Stimulated activated effector memory CD8-positive, alpha-beta T cell treated with anti-CD3 and anti-CD28 coated beads, Interleukin-12 subunit alpha, Interleukin-12 subunit beta, amount 100 ng/mL, for 72 hours (primary cell): ENCODE results near the gene SLC5A8.

ENCODE experiments used
- ATAC-seq: fragments of 150-1000 bp; cut with Tn5 transposase; 2 replicates; pipeline ENCODE4 v1.10.0; 2021
- DNase-seq, 2 donors: peaks; one replicate each; pipeline ENCODE4 v3.0.0; 2021 to 2022; ENCODE audit warnings: low spot score in 2 of 2
- H3K27ac Mint-ChIP-seq: one replicate; pipeline ENCODE4 v1.8.0; 2022; ENCODE audit warnings: mild to moderate bottlenecking, mixed read lengths
- H3K36me3 Mint-ChIP-seq: one replicate; pipeline ENCODE4 v1.8.0; 2022; ENCODE audit warnings: mild to moderate bottlenecking, mixed read lengths
- H3K4me1 Mint-ChIP-seq: one replicate; pipeline ENCODE4 v1.8.0; 2022; ENCODE audit warnings: mixed read lengths
- H3K4me3 Mint-ChIP-seq: one replicate; pipeline ENCODE4 v1.8.0; 2022; ENCODE audit warnings: mild to moderate bottlenecking, mixed read lengths
- H3K9me3 Mint-ChIP-seq: one replicate; pipeline ENCODE4 v1.8.0; 2022; ENCODE audit warnings: mixed read lengths

The SLC5A8 gene

GRCh38 chr12:101209319-101210302 is at the start of gene SLC5A8:
SLC5A8 (minus strand) TSS chr12:101210238; CDS start chr12:101209848, 390 bp downstream.
- Mint-ChIP-seq H3K4me3 (no peak within 1 kb of the TSS), H3K4me1 (no peaks in the 10 kb centered on the region), H3K9me3 (no peaks in the 10 kb centered on the region), H3K36me3 (no peaks in the 10 kb centered on the region), H3K27ac (no peak within 1 kb of the TSS)
- ATAC-seq = no peak
- DNase-seq = no peak

GRCh38 chr12:101257357-101257756 is 47.3 kb upstream of the SLC5A8 start:
- Mint-ChIP-seq H3K4me1 (no peaks in the 10 kb centered on the region), H3K27ac (no peak overlapping the region), H3K9me3 (peaks cover 4% of the 10 kb centered on the region), H3K4me3 (no peak overlapping the region), H3K36me3 (no peaks in the 10 kb centered on the region)
- no peak for DNase-seq
- ATAC-seq = no peak

- Mint-ChIP-seq H3K27ac (no peak overlapping the region), H3K4me1 (no peaks in the 10 kb centered on the region), H3K9me3 (peaks cover 4% of the 10 kb centered on the region), H3K36me3 (no peaks in the 10 kb centered on the region), H3K4me3 (no peak overlapping the region)
- ATAC-seq (no peak), DNase-seq (no peak)
Observed at GRCh38 chr12:101256266-101256665, 46.2 kb upstream of the SLC5A8 start.

- Mint-ChIP-seq H3K27ac (no peak overlapping the region), H3K4me1 (no peaks in the 10 kb centered on the region), H3K4me3 (no peak overlapping the region), H3K36me3 (no peaks in the 10 kb centered on the region), H3K9me3 (no peaks in the 10 kb centered on the region)
- ATAC-seq (no peak), DNase-seq (no peak)
Observed at GRCh38 chr12:101243616-101244015, 33.6 kb upstream of the SLC5A8 start.

- no peaks in the 10 kb centered on the region for H3K36me3 Mint-ChIP-seq
- no peak for ATAC-seq
- no peaks in the 10 kb centered on the region for H3K9me3 Mint-ChIP-seq
- no peaks in the 10 kb centered on the region for H3K4me1 Mint-ChIP-seq
- no peak for DNase-seq
- no peak overlapping the region for H3K4me3 Mint-ChIP-seq
- no peak overlapping the region for H3K27ac Mint-ChIP-seq
Observed at GRCh38 chr12:101243074-101243473, 33.0 kb upstream of the SLC5A8 start.

GRCh38 chr12:101238800-101239329 is 28.8 kb upstream of the SLC5A8 start:
- ATAC-seq = peak; percentile 45
- no peak for DNase-seq
- Mint-ChIP-seq H3K9me3 (no peaks in the 10 kb centered on the region), H3K36me3 (no peaks in the 10 kb centered on the region), H3K4me3 (no peak overlapping the region), H3K27ac (no peak overlapping the region), H3K4me1 (no peaks in the 10 kb centered on the region)

- Mint-ChIP-seq H3K36me3 (no peaks in the 10 kb centered on the region), H3K9me3 (no peaks in the 10 kb centered on the region), H3K4me1 (no peaks in the 10 kb centered on the region), H3K4me3 (no peak overlapping the region), H3K27ac (no peak overlapping the region)
- DNase-seq = no peak
- ATAC-seq = no peak
Observed at GRCh38 chr12:101238306-101238705, 28.3 kb upstream of the SLC5A8 start.

- Mint-ChIP-seq H3K9me3 (no peaks in the 10 kb centered on the region), H3K36me3 (no peaks in the 10 kb centered on the region), H3K4me3 (no peak overlapping the region), H3K27ac (no peak overlapping the region), H3K4me1 (no peaks in the 10 kb centered on the region)
- DNase-seq = no peak
- ATAC-seq = no peak
Observed at GRCh38 chr12:101235686-101236085, 25.6 kb upstream of the SLC5A8 start.

- DNase-seq = no peak
- Mint-ChIP-seq H3K9me3 (no peaks in the 10 kb centered on the region), H3K27ac (no peak overlapping the region), H3K4me1 (no peaks in the 10 kb centered on the region), H3K4me3 (no peak overlapping the region), H3K36me3 (no peaks in the 10 kb centered on the region)
- no peak for ATAC-seq
Observed at GRCh38 chr12:101231636-101232035, 21.6 kb upstream of the SLC5A8 start.

GRCh38 chr12:101230547-101230946 is 20.5 kb upstream of the SLC5A8 start:
- no peak for DNase-seq
- no peaks in the 10 kb centered on the region for H3K4me1 Mint-ChIP-seq
- ATAC-seq = no peak
- no peak overlapping the region for H3K4me3 Mint-ChIP-seq
- H3K9me3 Mint-ChIP-seq = no peaks in the 10 kb centered on the region
- no peaks in the 10 kb centered on the region for H3K36me3 Mint-ChIP-seq
- no peak overlapping the region for H3K27ac Mint-ChIP-seq

- no peaks in the 10 kb centered on the region for H3K9me3 Mint-ChIP-seq
- no peaks in the 10 kb centered on the region for H3K4me1 Mint-ChIP-seq
- no peaks in the 10 kb centered on the region for H3K36me3 Mint-ChIP-seq
- no peak overlapping the region for H3K27ac Mint-ChIP-seq
- ATAC-seq (no peak), DNase-seq (no peak)
- no peak overlapping the region for H3K4me3 Mint-ChIP-seq
Observed at GRCh38 chr12:101229841-101230241, 19.8 kb upstream of the SLC5A8 start.

- no peak for ATAC-seq
- Mint-ChIP-seq H3K27ac (no peak overlapping the region), H3K4me3 (no peak overlapping the region), H3K4me1 (no peaks in the 10 kb centered on the region), H3K36me3 (no peaks in the 10 kb centered on the region), H3K9me3 (no peaks in the 10 kb centered on the region)
- DNase-seq = no peak
Observed at GRCh38 chr12:101221301-101221700, 11.3 kb upstream of the SLC5A8 start.

GRCh38 chr12:101216810-101217209 is 6.8 kb upstream of the SLC5A8 start:
- no peak for DNase-seq
- H3K4me3 Mint-ChIP-seq = no peak overlapping the region
- no peak for ATAC-seq
- H3K36me3 Mint-ChIP-seq = no peaks in the 10 kb centered on the region
- H3K9me3 Mint-ChIP-seq = peaks cover 5% of the 10 kb centered on the region
- H3K4me1 Mint-ChIP-seq = no peaks in the 10 kb centered on the region
- H3K27ac Mint-ChIP-seq = no peak overlapping the region

- ATAC-seq = no peak
- DNase-seq = no peak
- no peak overlapping the region for H3K4me3 Mint-ChIP-seq
- H3K27ac Mint-ChIP-seq = no peak overlapping the region
- H3K9me3 Mint-ChIP-seq = no peaks in the 10 kb centered on the region
- H3K4me1 Mint-ChIP-seq = no peaks in the 10 kb centered on the region
- no peaks in the 10 kb centered on the region for H3K36me3 Mint-ChIP-seq
Observed at GRCh38 chr12:101207086-101207780, 2.8 kb downstream of the SLC5A8 start.

- no peaks in the 10 kb centered on the region for H3K36me3 Mint-ChIP-seq
- no peaks in the 10 kb centered on the region for H3K4me1 Mint-ChIP-seq
- no peak overlapping the region for H3K27ac Mint-ChIP-seq
- ATAC-seq (no peak), DNase-seq (no peak)
- no peak overlapping the region for H3K4me3 Mint-ChIP-seq
- no peaks in the 10 kb centered on the region for H3K9me3 Mint-ChIP-seq
Observed at GRCh38 chr12:101204602-101205304, 5.3 kb downstream of the SLC5A8 start.
